Stomach (tissue), 9 donors: Measurements from ENCODE around the gene PRSS22. TPM values are rescaled to one million over a fixed set of nuclear protein-coding genes. Genes with fewer than 3 reads are reported as not detected.

Source experiments
- DNase-seq, 2 donors: peaks; one replicate each; pipeline versions ENCODE4 v3.0.0 to v3.0.0-alpha.2; 2013 to 2019
- H3K27ac ChIP-seq, 5 donors: fragments of 200-600 bp in 4 of 5; sonication (generic) in 4 of 5; one replicate each; pipeline ENCODE4 v1.5.1; 2013 to 2019; ENCODE audit warnings: mild to moderate bottlenecking in 1 of 5, moderate library complexity in 1 of 5
- H3K27me3 ChIP-seq, 3 donors: fragments of 200-600 bp; sonication (generic); one replicate each; pipeline ENCODE4 v1.5.1; 2017 to 2019; ENCODE audit warnings: mixed run types in 1 of 3
- H3K36me3 ChIP-seq, 4 donors: fragments of 200-600 bp; sonication (generic); 1 replicate in 3 of 4; 2 replicates in 1 of 4; pipeline ENCODE4 v1.5.1; 2016 to 2019
- H3K4me1 ChIP-seq, 4 donors: fragments of 200-600 bp; sonication (generic); one replicate each; pipeline ENCODE4 v1.5.1; 2016 to 2019
- H3K4me3 ChIP-seq, 4 donors: fragments of 200-600 bp; sonication (generic) in 3 of 4; one replicate each; pipeline ENCODE4 v1.5.1; 2016 to 2019; ENCODE audit warnings: mild to moderate bottlenecking in 1 of 4
- H3K9me3 ChIP-seq, 4 donors: fragments of 200-600 bp; sonication (generic); one replicate each; pipeline ENCODE4 v1.5.1; 2016 to 2019
- CTCF ChIP-seq, 7 experiments: fragments of 450-650 bp in 4 of 7; fragments of 200-600 bp in 3 of 7; sonication (generic) in 3 of 7; IDR thresholded peaks; one replicate each; pipeline ENCODE4 v1.5.1; 2016 to 2019; ENCODE audit warnings: antibody characterized with exemption in 7 of 7, control low read depth in 2 of 7, mild to moderate bottlenecking in 1 of 7
- EP300 ChIP-seq: sonication (generic); formaldehyde crosslinking; IDR thresholded peaks from one replicate; pipeline ENCODE4 v1.6.1; 2017; ENCODE audit warnings: antibody characterized with exemption
- POLR2A ChIP-seq, 4 donors: fragments of 450-650 bp; IDR thresholded peaks; one replicate each; pipeline ENCODE4 v1.6.1; 2016; ENCODE audit warnings: antibody characterized with exemption in 4 of 4, control low read depth in 2 of 4, mild to moderate bottlenecking in 1 of 4, moderate library complexity in 1 of 4
- POLR2AphosphoS5 ChIP-seq, 3 donors: sonication (generic); formaldehyde crosslinking; IDR thresholded peaks; one replicate each; pipeline ENCODE4 v1.6.1; 2016; ENCODE audit warnings: antibody characterized with exemption in 3 of 3
- WGBS, 5 donors: extraction: QIAGEN DNeasy Blood & Tissue Kit in 3 of 5; methylation state at CpG; one replicate each; pipeline versions ENCODE4 v1.1.5 to v1.1.7; 2013 to 2018; 5-methylcytosine and 5-hydroxymethylcytosine counted together
- intact Hi-C: fragments of 100-400 bp; cut with DNase I; formaldehyde crosslinking; loops from one replicate; pipeline ENCODE4 v1.15.1; 2023; ENCODE audit warnings: low total_unique reads
- polyA plus RNA-seq, 3 donors: library from polyadenylated mRNA; stranded (reverse); fragments of 200-250 nt; gene quantifications; one replicate each; pipeline ENCODE4 v1.2.3, GENCODE V29; 2013
- total RNA-seq, 5 donors: library from RNA; depleted of rRNA; stranded (reverse); fragments of >200 nt; gene quantifications; one replicate each; pipeline versions ENCODE4 v1.1.0 to v1.2.3, GENCODE V29; 2014 to 2016
- donor health status: healthy with polysubstance abuse.
- donor health status: Bipolar disorder and iron deficiency.
- donor health status: healthy.

The PRSS22 gene
- total and polyA plus RNA-seq, 8 donors = 1.8 to 62.2 (median 10.3) TPM; not detected in 1

GRCh38 chr16:2856061-2856670 is 1.8 kb downstream of the PRSS22 start:
- Histone ChIP-seq H3K9me3 (peaks cover 4 to 18% (median 17%) of the 10 kb centered on the region in 4 donors), H3K4me1 (peaks cover 0 to 29% (median 20%) of the 10 kb centered on the region in 4 donors), H3K4me3 (peak overlapping the region in 3 of 4 donors; percentile 39 to 59 (median 45)), H3K27me3 (peaks cover 4 to 70% (median 22%) of the 10 kb centered on the region in 3 donors), H3K27ac (peak overlapping the region in 3 of 5 donors; percentile 1 to 87 (median 48)), H3K36me3 (peaks cover 0 to 24% (median 11%) of the 10 kb centered on the region in 4 donors)
- WGBS, 5 donors = 82 to 87% (median 85%) methylated on average over 12 to 14 of the region's 14 CpGs
- DNase-seq = peak; percentile 47 to 72
- TF ChIP-seq EP300 (no peak), POLR2AphosphoS5 (IDR thresholded peaks at IDR 0.05) (no peak), POLR2A (IDR thresholded peaks at IDR 0.05) (no peak), CTCF (IDR thresholded peaks at IDR 0.05) (no peak)
- intact Hi-C loops = no loop called here

- WGBS, 5 donors = 72 to 89% (median 86%) methylated on average over 6 of the region's 6 CpGs
- peaks cover 0 to 29% (median 20%) of the 10 kb centered on the region in 4 donors for H3K4me1 ChIP-seq
- DNase-seq = no peak
- peaks cover 0 to 12% (median 11%) of the 10 kb centered on the region in 4 donors for H3K9me3 ChIP-seq
- peaks cover 0 to 24% (median 11%) of the 10 kb centered on the region in 4 donors for H3K36me3 ChIP-seq
- peaks cover 4 to 70% (median 22%) of the 10 kb centered on the region in 3 donors for H3K27me3 ChIP-seq
- no peak for TF ChIP-seq POLR2AphosphoS5 (IDR thresholded peaks at IDR 0.05)
- no peak for TF ChIP-seq CTCF (IDR thresholded peaks at IDR 0.05)
- no peak for TF ChIP-seq EP300
- TF ChIP-seq POLR2A (IDR thresholded peaks at IDR 0.05) = no peak
- H3K27ac ChIP-seq = peak overlapping the region in 3 of 5 donors; percentile 1 to 50 (median 48)
- intact Hi-C loops = no loop called here
- H3K4me3 ChIP-seq = no peak overlapping the region
Measured at GRCh38 chr16:2855536-2855935, 2.4 kb downstream of the PRSS22 start.

GRCh38 chr16:2854700-2855309 is 3.2 kb downstream of the PRSS22 start:
- H3K27me3 ChIP-seq = peaks cover 9 to 70% (median 19%) of the 10 kb centered on the region in 3 donors
- WGBS, 5 donors = 70 to 77% (median 72%) methylated on average over 5 of the region's 5 CpGs
- peaks cover 0 to 12% (median 8%) of the 10 kb centered on the region in 4 donors for H3K9me3 ChIP-seq
- H3K4me3 ChIP-seq = no peak overlapping the region
- TF ChIP-seq EP300 (no peak), CTCF (IDR thresholded peaks at IDR 0.05) (peak in 4 of 7 experiments; percentile 23 to 32 (median 26)), POLR2A (IDR thresholded peaks at IDR 0.05) (no peak)
- DNase-seq = no peak
- no peak overlapping the region for H3K27ac ChIP-seq
- H3K36me3 ChIP-seq = peaks cover 0 to 24% (median 11%) of the 10 kb centered on the region in 4 donors
- peaks cover 0 to 29% (median 20%) of the 10 kb centered on the region in 4 donors for H3K4me1 ChIP-seq
- intact Hi-C loops = no loop called here

- Histone ChIP-seq H3K36me3 (peaks cover 0 to 24% (median 11%) of the 10 kb centered on the region in 4 donors), H3K9me3 (peaks cover 0 to 12% (median 8%) of the 10 kb centered on the region in 4 donors), H3K27me3 (peaks cover 10 to 70% (median 12%) of the 10 kb centered on the region in 3 donors), H3K4me3 (no peak overlapping the region), H3K27ac (no peak overlapping the region), H3K4me1 (peaks cover 0 to 29% (median 15%) of the 10 kb centered on the region in 4 donors)
- TF ChIP-seq POLR2AphosphoS5 (IDR thresholded peaks at IDR 0.05) (no peak), CTCF (IDR thresholded peaks at IDR 0.05) (no peak), POLR2A (IDR thresholded peaks at IDR 0.05) (no peak), EP300 (no peak)
- WGBS, 5 donors = 84 to 92% (median 87%) methylated on average over 14 to 18 of the region's 18 CpGs
- intact Hi-C loops = no loop called here
- DNase-seq = no peak
Measured at GRCh38 chr16:2853531-2854073, 4.4 kb downstream of the PRSS22 start.
